ENCODE results near the gene MAPK8IP1. TPM values are rescaled to one million over a fixed set of nuclear protein-coding genes. Genes with fewer than 3 reads are reported as not detected.
A peak's percentile ranks its signal among the peaks of the same experiment; 100 is the strongest.

The MAPK8IP1 gene
- total and polyA plus RNA-seq, 7 donors, result 0.53 to 2.6 (median 1.3) TPM

DNA sequence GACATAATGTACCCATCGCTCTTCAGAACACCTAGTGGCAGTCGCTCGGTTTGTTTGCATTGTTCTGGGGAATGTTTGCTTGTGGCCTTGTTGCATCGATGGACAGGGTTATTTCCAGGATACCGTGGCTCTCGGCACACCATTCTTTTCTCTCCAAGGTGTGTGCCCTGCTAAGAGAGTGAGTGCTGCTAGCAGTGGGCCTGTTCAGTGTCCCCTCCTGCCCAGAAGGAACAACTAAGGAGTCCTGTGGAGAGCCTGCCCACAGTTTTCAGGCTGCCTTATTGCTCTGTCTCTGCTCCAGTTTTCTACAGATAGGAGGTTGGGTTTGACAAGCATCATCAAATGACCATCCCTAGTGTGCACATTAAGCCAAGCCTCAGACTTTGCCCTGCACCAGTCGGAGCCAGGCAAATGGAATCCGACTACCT, 36.8 kb upstream of the MAPK8IP1 start:
- intact Hi-C loops (cut with DNase I), result no loop called here
- peak overlapping the region; percentile 97 for H3K4me3 ChIP-seq
- H3K4me1 ChIP-seq, result peaks cover 62% of the 10 kb centered on the region
- no peak for ATAC-seq
- H3K9me3 ChIP-seq, result no peaks in the 10 kb centered on the region
- DNase-seq, result no peak
- 28 to 38% (median 29%) methylated on average over 8 of the region's 8 CpGs for WGBS, 3 donors
- peak overlapping the region; percentile 96 for H3K27ac ChIP-seq
- no peak for TF ChIP-seq CTCF (IDR thresholded peaks at IDR 0.05)
- no peaks in the 10 kb centered on the region for H3K27me3 ChIP-seq (ENCODE audit: insufficient read depth in 3 of 3, low read length in 2 of 3)
- no peaks in the 10 kb centered on the region for H3K36me3 ChIP-seq (ENCODE audit: insufficient read depth in 1 of 2, low read depth in 1 of 2)

DNA sequence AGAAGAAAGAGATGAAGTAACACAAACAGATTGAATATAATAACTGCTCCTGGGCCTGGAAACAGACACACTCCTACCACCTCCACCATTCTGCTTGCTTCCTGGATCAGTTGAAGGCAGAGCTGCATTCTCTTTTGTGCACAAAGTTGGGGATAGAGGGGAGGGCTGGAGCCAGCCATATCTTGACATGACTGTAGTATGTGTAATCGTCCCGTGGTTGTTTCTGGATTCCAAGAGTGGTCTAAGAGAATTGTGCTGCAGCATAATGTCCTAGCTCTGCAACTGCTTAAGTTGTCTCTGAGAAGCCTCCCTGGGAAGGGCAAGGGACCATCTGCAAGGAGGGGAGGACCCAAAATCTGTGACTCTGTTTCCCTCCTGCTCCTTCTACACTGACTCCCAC, 35.0 kb upstream of the MAPK8IP1 start:
- Histone ChIP-seq H3K4me1 (peaks cover 79% of the 10 kb centered on the region), H3K9me3 (no peaks in the 10 kb centered on the region), H3K4me3 (peak overlapping the region; percentile 17), H3K27me3 (ENCODE audit: insufficient read depth in 3 of 3, low read length in 2 of 3) (no peaks in the 10 kb centered on the region), H3K36me3 (ENCODE audit: insufficient read depth in 1 of 2, low read depth in 1 of 2) (no peaks in the 10 kb centered on the region), H3K27ac (peak overlapping the region; percentile 96)
- TF ChIP-seq CTCF (IDR thresholded peaks at IDR 0.05), result no peak
- ATAC-seq, result no peak
- WGBS, 3 donors, result 29 to 56% (median 50%) methylated on average over 2 of the region's 2 CpGs
- no peak for DNase-seq
- intact Hi-C loops (cut with DNase I), result no loop called here

- intact Hi-C loops (cut with DNase I), result no loop called here
- no peak for ATAC-seq
- peaks cover 0 to 6% of the 10 kb centered on the region in 2 donors for H3K36me3 ChIP-seq (ENCODE audit: insufficient read depth in 1 of 2, low read depth in 1 of 2)
- H3K9me3 ChIP-seq, result no peaks in the 10 kb centered on the region
- no peak for TF ChIP-seq CTCF (IDR thresholded peaks at IDR 0.05)
- H3K27ac ChIP-seq, result peak overlapping the region; percentile 96
- peaks cover 84% of the 10 kb centered on the region for H3K4me1 ChIP-seq
- H3K4me3 ChIP-seq, result no peak overlapping the region
- WGBS, 3 donors, result 50 to 56% (median 53%) methylated on average over 2 of the region's 2 CpGs
- DNase-seq, result no peak
- no peaks in the 10 kb centered on the region for H3K27me3 ChIP-seq (ENCODE audit: insufficient read depth in 3 of 3, low read length in 2 of 3)
Measured at GRCh38 chr11:45851228-45851627, 34.2 kb upstream of the MAPK8IP1 start.

DNA sequence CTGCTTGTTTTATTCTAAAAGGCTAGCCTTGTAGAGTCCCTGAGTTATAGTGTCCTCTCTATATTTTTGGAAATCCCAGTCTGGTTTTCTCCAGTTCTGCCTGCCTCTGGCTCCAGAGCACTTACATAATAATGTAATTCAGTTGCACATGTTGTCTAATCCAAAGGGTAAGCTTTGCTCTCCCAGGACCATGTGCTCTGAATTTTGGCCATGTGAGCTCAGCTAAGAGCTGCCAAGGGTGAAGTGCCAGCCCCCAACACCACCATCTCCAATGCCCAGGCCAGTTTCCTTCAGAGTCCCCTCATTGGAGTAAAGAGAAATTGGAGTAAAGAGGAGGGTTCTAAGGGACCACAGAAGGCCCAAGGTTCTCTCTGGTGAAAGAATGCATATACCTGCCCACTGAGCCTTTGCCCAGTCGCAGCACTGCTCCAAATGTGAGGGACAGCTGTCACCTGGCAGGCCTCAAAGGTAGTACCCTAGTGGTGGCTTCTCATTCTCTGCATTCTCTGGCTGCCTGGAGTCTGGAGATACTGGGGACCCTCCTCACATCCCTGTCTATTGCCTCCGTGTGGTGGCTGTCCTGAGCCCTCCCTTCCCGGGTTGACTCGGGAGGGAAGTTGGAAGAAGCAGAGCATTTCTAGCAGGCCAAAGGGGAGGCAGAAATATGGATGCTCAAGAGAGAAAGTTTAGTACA, 33.3 kb upstream of the MAPK8IP1 start:
- peaks cover 0 to 13% of the 10 kb centered on the region in 2 donors for H3K36me3 ChIP-seq (ENCODE audit: insufficient read depth in 1 of 2, low read depth in 1 of 2)
- no peaks in the 10 kb centered on the region for H3K9me3 ChIP-seq
- ATAC-seq (peak in 1 of 4 donors; percentile 14), DNase-seq (no peak)
- no peaks in the 10 kb centered on the region for H3K27me3 ChIP-seq (ENCODE audit: insufficient read depth in 3 of 3, low read length in 2 of 3)
- H3K4me1 ChIP-seq, result peaks cover 87% of the 10 kb centered on the region
- peak overlapping the region; percentile 96 for H3K27ac ChIP-seq
- H3K4me3 ChIP-seq, result no peak overlapping the region
- WGBS, 3 donors, result 25 to 35% (median 29%) methylated on average over 4 of the region's 4 CpGs
- no peak for TF ChIP-seq CTCF (IDR thresholded peaks at IDR 0.05)
- intact Hi-C loops (cut with DNase I), result no loop called here

GRCh38 chr11:45852712-45853101, 32.7 kb upstream of the MAPK8IP1 start:
- intact Hi-C loops (cut with DNase I), result no loop called here
- peak in 1 of 2 donors; percentile 69 for DNase-seq
- Histone ChIP-seq H3K4me3 (no peak overlapping the region), H3K27me3 (ENCODE audit: insufficient read depth in 3 of 3, low read length in 2 of 3) (no peaks in the 10 kb centered on the region), H3K36me3 (ENCODE audit: insufficient read depth in 1 of 2, low read depth in 1 of 2) (peaks cover 0 to 18% of the 10 kb centered on the region in 2 donors), H3K27ac (peak overlapping the region; percentile 96), H3K9me3 (no peaks in the 10 kb centered on the region), H3K4me1 (peaks cover 92% of the 10 kb centered on the region)
- WGBS, 3 donors, result 12 to 33% (median 21%) methylated on average over 1 of the region's 1 CpG
- no peak for TF ChIP-seq CTCF (IDR thresholded peaks at IDR 0.05)
- ATAC-seq, result peak; percentile 29 to 83 (median 54)
